HCT116 (cell line): ENCODE results near the gene CDR2. TPM values are rescaled to one million over a fixed set of nuclear protein-coding genes. Genes with fewer than 3 reads are reported as not detected.

Experiments
- ATAC-seq: fragments of 200-7000 bp; cut with Tn5 transposase; 2 replicates; pipeline ENCODE4 v1.9.1; 2020; ENCODE audit warnings: mild to moderate bottlenecking, moderate library complexity
- BruUV-seq: library from RNA; stranded (reverse); fragments of 400-500 nt; replicated peaks from 2 replicates; lab custom pipeline; 2021; lab: Mats Ljungman, UMichigan
- CTCF ChIA-PET: fragments of 300-600 bp; sonication (Branson Sonifier 250); formaldehyde crosslinking; loops from one replicate; lab custom pipeline; 2021; ENCODE audit warnings: antibody characterized with exemption; lab: Charles Lee
- POLR2A ChIA-PET: fragments of 300-600, 350-600 bp; sonication (Branson Sonifier 250); formaldehyde crosslinking; loops from one replicate; lab custom pipeline; 2021; ENCODE audit warnings: antibody characterized with exemption; lab: Charles Lee
- RAD21 ChIA-PET, 2 experiments: fragments of 300-600 bp; sonication (Branson Sonifier 250); formaldehyde crosslinking; loops; one replicate each; lab custom pipeline; 2023; ENCODE audit warnings: low total read pairs in 2 of 2; ENCODE audit not compliant: uncharacterized antibody in 2 of 2, unreplicated experiment in 2 of 2, low non-redundant PET in 1 of 2; lab: Charles Lee
- DNase-seq: peaks from one replicate; pipeline ENCODE4 v3.0.0-alpha.2; 2010; ENCODE audit warnings: low read depth, low spot score
- H2AFZ ChIP-seq: fragments of 200-600 bp; shearing (Covaris generic), sonication (generic); 2 replicates; pipeline ENCODE4 v1.6.1; 2017; ENCODE audit warnings: low read depth, mixed run types, mixed read lengths, antibody characterized with exemption, low read length; ENCODE audit not compliant: poor library complexity, severe bottlenecking
- H3K27ac ChIP-seq: 2 replicates; pipeline ENCODE4 v1.5.1; 2012; ENCODE audit warnings: low read depth, low read length
- H3K27me3 ChIP-seq: fragments of 200-600 bp; sonication (generic); 2 replicates; pipeline ENCODE4 v1.6.1; 2016; ENCODE audit warnings: mixed run types, low read length, mixed read lengths; ENCODE audit not compliant: insufficient read depth
- H3K36me3 ChIP-seq, 2 experiments: fragments of 200-500 bp in 1 of 2; fragments of 200-600 bp in 1 of 2; sonication (Bioruptor generic) in 1 of 2; sonication (generic) in 1 of 2; 2 replicates each; pipeline versions ENCODE4 v1.5.1 to v1.6.1; 2014 to 2016; ENCODE audit warnings: low read length in 2 of 2, inconsistent platforms in 1 of 2, mixed read lengths in 1 of 2, mixed run types in 1 of 2; ENCODE audit not compliant: insufficient read depth in 2 of 2, control insufficient read depth in 1 of 2
- H3K4me1 ChIP-seq, 2 experiments: fragments of 200-600 bp in 1 of 2; sonication (generic) in 1 of 2; 2 replicates each; pipeline versions ENCODE4 v1.5.1 to v1.6.1; 2012 to 2017; ENCODE audit warnings: low read length in 2 of 2, inconsistent platforms in 1 of 2, mild to moderate bottlenecking in 1 of 2, mixed read lengths in 1 of 2, mixed run types in 1 of 2, moderate library complexity in 1 of 2; ENCODE audit not compliant: insufficient read depth in 2 of 2, control insufficient read depth in 1 of 2
- H3K4me2 ChIP-seq: fragments of 200-600 bp; sonication (generic); 2 replicates; pipeline ENCODE4 v1.6.1; 2017; ENCODE audit warnings: mixed run types, low read length, mixed read lengths
- H3K4me3 ChIP-seq, 2 experiments: fragments of 200-600 bp in 1 of 2; sonication (generic) in 1 of 2; replicated peaks in 1 of 2; 2 replicates each; pipeline ENCODE4 v1.5.1; 2011 to 2016; ENCODE audit warnings: low read length in 2 of 2, control low read depth in 1 of 2, low read depth in 1 of 2, mild to moderate bottlenecking in 1 of 2, mixed read lengths in 1 of 2, mixed run types in 1 of 2
- H3K79me2 ChIP-seq: fragments of 200-600 bp; sonication (generic); 2 replicates; pipeline ENCODE4 v1.6.1; 2017; ENCODE audit warnings: mild to moderate bottlenecking, mixed run types, low read length, moderate library complexity, mixed read lengths; ENCODE audit not compliant: insufficient read depth
- H3K9ac ChIP-seq: fragments of 200-600 bp; sonication (generic); 2 replicates; pipeline ENCODE4 v1.6.1; 2016; ENCODE audit warnings: low read length, mixed read lengths
- H3K9me2 ChIP-seq: fragments of 200-600 bp; sonication (generic), shearing (Covaris generic); 2 replicates; pipeline ENCODE4 v1.6.1; 2017; ENCODE audit warnings: mixed run types, mild to moderate bottlenecking, moderate library complexity; ENCODE audit not compliant: insufficient read depth
- H3K9me3 ChIP-seq, 2 experiments: fragments of 200-500 bp in 1 of 2; fragments of 200-600 bp in 1 of 2; sonication (Bioruptor generic) in 1 of 2; sonication (generic) in 1 of 2; 2 replicates each; pipeline ENCODE4 v1.6.1; 2014 to 2017; ENCODE audit warnings: low read length in 2 of 2, mixed read lengths in 2 of 2, inconsistent platforms in 1 of 2, low read depth in 1 of 2, mild to moderate bottlenecking in 1 of 2, mixed run types in 1 of 2, moderate library complexity in 1 of 2; ENCODE audit not compliant: control insufficient read depth in 1 of 2, insufficient read depth in 1 of 2
- H4K20me1 ChIP-seq: fragments of 200-600 bp; sonication (generic), shearing (Covaris generic); 2 replicates; pipeline ENCODE4 v1.6.1; 2017; ENCODE audit warnings: mixed run types, mild to moderate bottlenecking, moderate library complexity; ENCODE audit not compliant: insufficient read depth
- CEBPB ChIP-seq: IDR thresholded peaks from 2 replicates; pipeline ENCODE4 v1.6.1; 2012; ENCODE audit warnings: low read depth
- CTCF ChIP-seq, 3 experiments: fragments of 200-600 bp in 1 of 3; sonication (generic) in 1 of 3; IDR thresholded peaks in 2 of 3; conservative IDR thresholded peaks in 1 of 3; 2 replicates each; pipeline ENCODE4 v1.5.1; 2012 to 2017; ENCODE audit warnings: low read depth in 2 of 3, low read length in 2 of 3, antibody characterized with exemption in 1 of 3, borderline replicate concordance in 1 of 3, control low read depth in 1 of 3, mild to moderate bottlenecking in 1 of 3, mixed read lengths in 1 of 3, mixed run types in 1 of 3, moderate library complexity in 1 of 3; ENCODE audit not compliant: insufficient read depth in 1 of 3
- EGR1 ChIP-seq: IDR thresholded peaks from 2 replicates; pipeline ENCODE4 v1.6.1; 2012; ENCODE audit warnings: low read depth
- ELF1 ChIP-seq: IDR thresholded peaks from 2 replicates; pipeline ENCODE4 v1.6.1; 2012; ENCODE audit warnings: low read depth, borderline replicate concordance
- EZH2 ChIP-seq: fragments of 200-600 bp; sonication (generic); IDR thresholded peaks from 2 replicates; pipeline ENCODE4 v1.6.1; 2017; ENCODE audit warnings: antibody characterized with exemption, mixed run types
- FOSL1 ChIP-seq: IDR thresholded peaks from 2 replicates; pipeline ENCODE4 v1.6.1; 2012; ENCODE audit warnings: low read depth
- SIN3A ChIP-seq: IDR thresholded peaks from 2 replicates; pipeline ENCODE4 v1.6.1; 2012; ENCODE audit warnings: low read depth
- SP1 ChIP-seq: IDR thresholded peaks from 2 replicates; pipeline ENCODE4 v1.6.1; 2012; ENCODE audit warnings: low read depth
- SRF ChIP-seq: IDR thresholded peaks from 2 replicates; pipeline ENCODE4 v1.6.1; 2012; ENCODE audit warnings: low read depth
- TCF7L2 ChIP-seq: IDR thresholded peaks from 2 replicates; pipeline ENCODE4 v1.7.0; 2011; ENCODE audit warnings: borderline replicate concordance, inconsistent platforms; ENCODE audit not compliant: insufficient read depth, insufficient read length; ENCODE audit errors: extremely low read depth
- YY1 ChIP-seq: IDR thresholded peaks from 2 replicates; pipeline ENCODE4 v1.6.1; 2011; ENCODE audit warnings: low read length, low read depth, moderate library complexity, mild to moderate bottlenecking; ENCODE audit not compliant: insufficient replicate concordance; ENCODE audit errors: extremely low read depth
- ZFX ChIP-seq: fragments of 450-650 bp; IDR thresholded peaks from 2 replicates; pipeline ENCODE4 v1.6.1; 2017
- ZNF274 ChIP-seq: fragments of 200-500 bp; sonication (Bioruptor generic); IDR thresholded peaks from 2 replicates; pipeline ENCODE4 v1.6.1; 2014; ENCODE audit warnings: mild to moderate bottlenecking, low read depth, low read length, inconsistent platforms
- intact Hi-C: fragments of 100-400 bp; cut with micrococcal nuclease; formaldehyde crosslinking; loops from 2 replicates; pipeline ENCODE4 v1.10.0; 2022
- total RNA-seq: library from RNA; stranded (reverse); gene quantifications from one replicate; pipeline ENCODE4 v1.2.1, GENCODE V29; 2021; ENCODE audit not compliant: unreplicated experiment
- TF ChIP-seq, protein P1 (sequence below): IDR thresholded peaks from 2 replicates; pipeline ENCODE4 v1.6.1; 2012
- TF ChIP-seq, protein P2 (sequence below): IDR thresholded peaks from 2 replicates; pipeline ENCODE4 v1.6.1; 2012

CDR2 gene
- total RNA-seq, 1 experiment from 2014 or later: 27.3 TPM

DNA sequence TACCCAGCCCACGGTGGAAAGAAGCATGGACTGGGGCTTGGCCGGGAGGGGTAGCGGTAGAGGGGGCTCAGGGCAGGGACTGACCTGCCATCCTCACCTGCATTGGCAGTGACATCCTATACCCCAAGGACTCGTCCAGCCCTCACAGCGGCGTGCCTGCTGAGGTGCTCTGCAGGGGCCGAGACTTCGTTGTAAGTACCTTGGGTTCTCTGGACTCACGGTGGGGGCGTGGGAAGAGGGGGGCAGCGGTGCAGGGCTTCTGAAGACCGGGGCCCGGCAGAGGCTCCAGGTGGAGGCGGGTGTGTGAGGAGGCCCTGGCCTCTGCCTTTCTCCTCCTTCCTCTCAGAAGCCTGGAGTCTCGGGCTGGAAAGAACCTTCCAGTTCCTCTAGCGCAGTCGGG is 51.7 kb downstream of the CDR2 start:
- H3K27me3 ChIP-seq: no peaks in the 10 kb centered on the region
- TF ChIP-seq, protein P1, sequence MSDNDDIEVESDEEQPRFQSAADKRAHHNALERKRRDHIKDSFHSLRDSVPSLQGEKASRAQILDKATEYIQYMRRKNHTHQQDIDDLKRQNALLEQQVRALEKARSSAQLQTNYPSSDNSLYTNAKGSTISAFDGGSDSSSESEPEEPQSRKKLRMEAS: no peak
- TF ChIP-seq, protein P2, sequence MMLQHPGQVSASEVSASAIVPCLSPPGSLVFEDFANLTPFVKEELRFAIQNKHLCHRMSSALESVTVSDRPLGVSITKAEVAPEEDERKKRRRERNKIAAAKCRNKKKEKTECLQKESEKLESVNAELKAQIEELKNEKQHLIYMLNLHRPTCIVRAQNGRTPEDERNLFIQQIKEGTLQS: no peak
- TF ChIP-seq CEBPB (no peak), EZH2 (no peak), EGR1 (no peak), SP1 (no peak), SIN3A (no peak), CTCF (IDR thresholded peaks at IDR 0.05 in 2 of 3, conservative IDR thresholded peaks at IDR 0.05 in 1 of 3; ENCODE audit: borderline replicate concordance in 1 of 3, insufficient read depth in 1 of 3, low read depth in 2 of 3, low read length in 2 of 3) (no peak), TCF7L2 (no peak), ZFX (no peak), ELF1 (no peak), FOSL1 (no peak), SRF (no peak), YY1 (no peak), ZNF274 (no peak)
- ChIA-PET CTCF (no interaction called here), POLR2A (no interaction called here), RAD21 (no interaction called here)
- no peak overlapping the region for H2AFZ ChIP-seq
- H3K27ac ChIP-seq: no peak overlapping the region
- peaks cover 11% of the 10 kb centered on the region; the same call in 1 of the 2 replicates for H3K79me2 ChIP-seq
- H3K36me3 ChIP-seq: peaks cover 27 to 28% of the 10 kb centered on the region in 2 experiments
- no peak overlapping the region for H3K4me3 ChIP-seq
- H4K20me1 ChIP-seq: no peaks in the 10 kb centered on the region
- DNase-seq: no peak
- intact Hi-C loops: loop anchor here (5.0 to 10.0 kb wide), 4 partner anchors 62 to 1018 kb away; no protein-coding TSS in a partner anchor
- ATAC-seq: no peak
- no peak overlapping the region for H3K4me2 ChIP-seq
- no peaks in the 10 kb centered on the region for H3K9me2 ChIP-seq
- H3K9me3 ChIP-seq: no peaks in the 10 kb centered on the region
- no TSS peak for BruUV-seq
- no peak overlapping the region for H3K9ac ChIP-seq
- H3K4me1 ChIP-seq: no peaks in the 10 kb centered on the region
